Muscle of leg (tissue), 11 donors: ENCODE measurements around the gene SKIC3. TPM values are rescaled to one million over a fixed set of nuclear protein-coding genes. Genes with fewer than 3 reads are reported as not detected.

ENCODE experiments used
- DNase-seq: peaks from one replicate; pipeline ENCODE4 v3.0.0; 2013
- H3K27ac ChIP-seq: one replicate; pipeline ENCODE4 v1.5.1; 2013; ENCODE audit warnings: mild to moderate bottlenecking, low read length, control low read depth
- H3K27me3 ChIP-seq: one replicate; pipeline ENCODE4 v1.6.1; 2013; ENCODE audit warnings: low read length; ENCODE audit not compliant: control insufficient read depth, insufficient read depth
- H3K36me3 ChIP-seq: one replicate; pipeline ENCODE4 v1.6.1; 2013; ENCODE audit warnings: low read length; ENCODE audit not compliant: control insufficient read depth, insufficient read depth
- H3K4me1 ChIP-seq: one replicate; pipeline ENCODE4 v1.6.1; 2013; ENCODE audit warnings: low read length; ENCODE audit not compliant: control insufficient read depth, insufficient read depth
- H3K4me3 ChIP-seq: one replicate; pipeline ENCODE4 v1.5.1; 2013; ENCODE audit warnings: low read length, control low read depth
- H3K9me3 ChIP-seq: replicated peaks from 2 replicates; pipeline ENCODE4 v1.6.1; 2013; ENCODE audit warnings: low read depth, low read length; ENCODE audit not compliant: control insufficient read depth
- WGBS: methylation state at CpG from one replicate; pipeline ENCODE4 v1.1.5; 2013; ENCODE audit warnings: missing lambda C conversion rate; ENCODE audit not compliant: insufficient coverage; 5-methylcytosine and 5-hydroxymethylcytosine counted together
- polyA plus RNA-seq, 8 donors: library from polyadenylated mRNA; unstranded; fragments of 120-200 nt; gene quantifications; one replicate each; pipeline versions ENCODE4 v1.2.1 to v1.2.3, GENCODE V29; 2013; ENCODE audit warnings: inconsistent platforms in 1 of 8, low replicate concordance in 1 of 8; ENCODE audit not compliant: insufficient read length in 8 of 8, insufficient read depth in 1 of 8
- total RNA-seq: library from RNA; stranded (reverse); fragments of 120-200 nt; gene quantifications from one replicate; pipeline ENCODE4 v1.2.4, GENCODE V29; 2013

Gene SKIC3
- total and polyA plus RNA-seq, 9 donors: 43.6 to 75.0 (median 51.3) TPM

GRCh38 chr5:95533106-95533505 lies 21.7 kb downstream of the SKIC3 start:
- no peaks in the 10 kb centered on the region for H3K27me3 ChIP-seq
- no peak overlapping the region for H3K27ac ChIP-seq
- no peak for DNase-seq
- WGBS: no CpG with 5 or more reads among the region's 2 CpGs
- H3K9me3 ChIP-seq: no peaks in the 10 kb centered on the region
- H3K36me3 ChIP-seq: peaks cover 13% of the 10 kb centered on the region
- no peak overlapping the region for H3K4me3 ChIP-seq
- H3K4me1 ChIP-seq: no peaks in the 10 kb centered on the region

- Histone ChIP-seq H3K4me3 (no peak overlapping the region), H3K27me3 (no peaks in the 10 kb centered on the region), H3K9me3 (no peaks in the 10 kb centered on the region), H3K36me3 (peaks cover 15% of the 10 kb centered on the region), H3K4me1 (no peaks in the 10 kb centered on the region), H3K27ac (no peak overlapping the region)
- WGBS: no CpG with 5 or more reads among the region's 2 CpGs
- DNase-seq: no peak
These were observed 22.4 kb downstream of the SKIC3 start for GRCh38 chr5:95532415-95532814.

- H3K27me3 ChIP-seq: no peaks in the 10 kb centered on the region
- H3K27ac ChIP-seq: no peak overlapping the region
- peaks cover 17% of the 10 kb centered on the region for H3K36me3 ChIP-seq
These were observed 23.3 kb downstream of the SKIC3 start for GRCh38 chr5:95531491-95531890.

GRCh38 chr5:95530416-95530815 lies 24.4 kb downstream of the SKIC3 start:
- Histone ChIP-seq H3K27me3 (no peaks in the 10 kb centered on the region), H3K36me3 (peaks cover 17% of the 10 kb centered on the region), H3K4me1 (no peaks in the 10 kb centered on the region), H3K4me3 (no peak overlapping the region), H3K9me3 (no peaks in the 10 kb centered on the region), H3K27ac (no peak overlapping the region)
- DNase-seq: no peak
- WGBS: 83% methylated on average over 1 of the region's 2 CpGs

More at GRCh38 chr5:95531491-95531890, 23.3 kb downstream of the SKIC3 start:
- H3K4me1 ChIP-seq: no peaks in the 10 kb centered on the region
- DNase-seq: no peak
- H3K4me3 ChIP-seq: no peak overlapping the region
- no peaks in the 10 kb centered on the region for H3K9me3 ChIP-seq

- Histone ChIP-seq H3K4me1 (no peaks in the 10 kb centered on the region), H3K36me3 (peaks cover 18% of the 10 kb centered on the region)
These were observed 26.2 kb downstream of the SKIC3 start for GRCh38 chr5:95528565-95528964.

GRCh38 chr5:95526871-95527270 lies 27.9 kb downstream of the SKIC3 start:
- no peak overlapping the region for H3K27ac ChIP-seq
- H3K4me1 ChIP-seq: no peaks in the 10 kb centered on the region
- H3K36me3 ChIP-seq: peaks cover 21% of the 10 kb centered on the region
- no peak for DNase-seq
- no CpG with 5 or more reads among the region's 2 CpGs for WGBS
- H3K4me3 ChIP-seq: no peak overlapping the region
- no peaks in the 10 kb centered on the region for H3K27me3 ChIP-seq
- H3K9me3 ChIP-seq: no peaks in the 10 kb centered on the region

More at GRCh38 chr5:95528565-95528964, 26.2 kb downstream of the SKIC3 start:
- no peak for DNase-seq
- Histone ChIP-seq H3K27me3 (no peaks in the 10 kb centered on the region), H3K9me3 (no peaks in the 10 kb centered on the region), H3K4me3 (no peak overlapping the region), H3K27ac (no peak overlapping the region)

- Histone ChIP-seq H3K27ac (no peak overlapping the region), H3K9me3 (no peaks in the 10 kb centered on the region), H3K36me3 (peaks cover 22% of the 10 kb centered on the region), H3K4me1 (no peaks in the 10 kb centered on the region), H3K27me3 (no peaks in the 10 kb centered on the region), H3K4me3 (no peak overlapping the region)
- DNase-seq: no peak
- WGBS: no CpG with 5 or more reads among the region's 2 CpGs
These were observed 30.4 kb downstream of the SKIC3 start for GRCh38 chr5:95524423-95524822.

GRCh38 chr5:95520206-95520605 lies 34.6 kb downstream of the SKIC3 start:
- H3K27me3 ChIP-seq: no peaks in the 10 kb centered on the region
- no peak overlapping the region for H3K4me3 ChIP-seq
- no peaks in the 10 kb centered on the region for H3K9me3 ChIP-seq
- no peak for DNase-seq
- H3K36me3 ChIP-seq: peaks cover 17% of the 10 kb centered on the region
- WGBS: 83% methylated on average over 1 of the region's 1 CpG
- no peak overlapping the region for H3K27ac ChIP-seq
- no peaks in the 10 kb centered on the region for H3K4me1 ChIP-seq

- Histone ChIP-seq H3K27me3 (no peaks in the 10 kb centered on the region), H3K4me1 (no peaks in the 10 kb centered on the region), H3K9me3 (no peaks in the 10 kb centered on the region), H3K36me3 (peaks cover 14% of the 10 kb centered on the region), H3K4me3 (no peak overlapping the region), H3K27ac (no peak overlapping the region)
- WGBS: no CpG with 5 or more reads among the region's 1 CpG
- DNase-seq: no peak
These were observed 35.1 kb downstream of the SKIC3 start for GRCh38 chr5:95519681-95520080.

- no CpG with 5 or more reads among the region's 1 CpG for WGBS
- peaks cover 13% of the 10 kb centered on the region for H3K36me3 ChIP-seq
- no peaks in the 10 kb centered on the region for H3K9me3 ChIP-seq
- H3K27me3 ChIP-seq: no peaks in the 10 kb centered on the region
- DNase-seq: peak; percentile 28
- H3K4me1 ChIP-seq: no peaks in the 10 kb centered on the region
- H3K4me3 ChIP-seq: no peak overlapping the region
- H3K27ac ChIP-seq: no peak overlapping the region
These were observed 35.6 kb downstream of the SKIC3 start for GRCh38 chr5:95519151-95519550.

GRCh38 chr5:95518417-95518816 lies 36.4 kb downstream of the SKIC3 start:
- H3K27me3 ChIP-seq: no peaks in the 10 kb centered on the region
- H3K36me3 ChIP-seq: peaks cover 17% of the 10 kb centered on the region
- no peaks in the 10 kb centered on the region for H3K4me1 ChIP-seq
- DNase-seq: no peak
- H3K9me3 ChIP-seq: no peaks in the 10 kb centered on the region
- no peak overlapping the region for H3K4me3 ChIP-seq
- no peak overlapping the region for H3K27ac ChIP-seq
- no CpG with 5 or more reads among the region's 2 CpGs for WGBS
